ENCODE results near the gene FHL1. TPM values are rescaled to one million over a fixed set of nuclear protein-coding genes. Genes with fewer than 3 reads are reported as not detected.

FHL1 gene
- total and polyA plus RNA-seq, 2 of the 4 experiments (the other 2 are of a cell fraction), result 69.4 to 72.9 TPM

DNA sequence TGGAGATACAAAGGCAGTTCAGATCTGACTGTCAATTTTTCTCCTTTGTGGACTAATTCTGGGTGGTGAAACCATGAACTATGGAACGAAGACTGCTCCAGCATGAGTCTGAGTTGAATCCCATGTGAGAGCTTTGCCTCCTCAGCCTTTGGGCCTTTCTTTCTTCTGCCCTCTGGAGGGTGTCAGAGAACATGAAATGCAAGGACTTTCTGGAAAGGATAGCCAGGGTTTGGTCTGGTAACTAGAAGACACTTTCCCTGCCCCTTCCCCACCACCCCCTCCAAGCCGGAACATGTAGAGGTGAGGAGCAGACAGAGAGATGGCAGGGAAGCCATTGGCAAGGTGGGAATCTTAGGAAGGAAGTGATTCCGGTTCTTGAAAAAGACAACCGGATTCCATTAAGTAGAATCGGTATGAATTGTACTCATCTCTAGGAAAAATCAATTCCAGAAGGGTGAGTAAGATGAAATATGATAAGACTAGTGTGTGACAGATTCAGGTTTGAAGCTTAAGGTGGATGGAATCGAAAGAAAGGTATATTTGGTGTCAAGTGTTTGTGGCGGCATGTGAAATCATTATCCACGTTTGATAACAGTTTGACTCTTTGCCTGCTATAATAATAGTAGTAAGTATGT is 19.0 kb downstream of the FHL1 start:
- peak overlapping the region; percentile 53; the same call in 1 of the 2 replicates for H2BK20ac ChIP-seq (ENCODE audit: low read depth, low read length)
- ChIA-PET POLR2A (ENCODE audit: unreplicated experiment) (no interaction called here), CTCF (interaction anchor here (0.9 to 1.7 kb wide), 3 partner anchors 43 to 138 kb away, joined by 4 to 8 read pairs (median 5); no protein-coding TSS in a partner anchor)
- DNase-seq (peak; percentile 55), ATAC-seq (ENCODE audit: low read depth) (0 out of 2 replicates have a peak, but pooled peaks have one; percentile 9)
- H3K4ac ChIP-seq (ENCODE audit: low read depth, low read length), result peak overlapping the region; percentile 2; the same call in 1 of the 2 replicates
- dilution Hi-C loops (cut with HindIII; ENCODE audit: low sequenced_read_pairs, unreplicated experiment) (no loop called here), in situ Hi-C loops (cut with MboI; ENCODE audit: low sequenced_read_pairs) (no loop called here), intact Hi-C loops (cut with micrococcal nuclease) (loop anchor here (1.0 to 2.0 kb wide), 2 partner anchors 43 to 100 kb away; no protein-coding TSS in a partner anchor)
- H4K5ac ChIP-seq (ENCODE audit: low read depth, low read length), result no peak overlapping the region
- peaks cover 3 to 16% of the 10 kb centered on the region in 2 experiments; a peak in 2 of 4 replicates for H3K79me1 ChIP-seq (ENCODE audit: low read depth in 1 of 2, low read length in 2 of 2)
- H3K4me3 ChIP-seq (ENCODE audit: insufficient read depth, low read depth, low read length), result no peak overlapping the region
- no peak overlapping the region for H2AFZ ChIP-seq (replicated peaks; ENCODE audit: low read length, poor library complexity)
- H2BK5ac ChIP-seq (ENCODE audit: low read depth, low read length, poor library complexity, severe bottlenecking), result no peak overlapping the region
- no peak overlapping the region for H2AK9ac ChIP-seq (replicated peaks; ENCODE audit: low read depth, low read length, poor library complexity)
- no peak overlapping the region; the same call in 1 of the 2 replicates for H2AK5ac ChIP-seq (ENCODE audit: low read depth, low read length)
- no peak overlapping the region for H3K9ac ChIP-seq (ENCODE audit: low read depth, low read length)
- H3K4me1 ChIP-seq (ENCODE audit: control insufficient read depth, insufficient read depth, low read length), result peaks cover 21% of the 10 kb centered on the region
- H2BK15ac ChIP-seq (ENCODE audit: low read depth, low read length), result peak overlapping the region; percentile 86; the same call in 2 of the 3 replicates
- H3K9me1 ChIP-seq (ENCODE audit: insufficient read depth, low read length), result peaks cover 5% of the 10 kb centered on the region; the same call in 1 of the 2 replicates
- H3K4me2 ChIP-seq (ENCODE audit: low read depth, low read length), result no peak overlapping the region
- no peak overlapping the region for H3K14ac ChIP-seq (replicated peaks; ENCODE audit: low read depth, low read length)
- H3K9me3 ChIP-seq (ENCODE audit: control insufficient read depth, insufficient read depth, low read length), result no peaks in the 10 kb centered on the region
- 56% methylated on average over 3 of the region's 8 CpGs; no CpG with 5 or more reads in 1 of the 2 experiments for WGBS, 2 experiments (ENCODE audit: extremely low coverage in 2 of 2, insufficient read length in 1 of 2)
- H4K20me1 ChIP-seq (ENCODE audit: insufficient read depth, low read length), result peaks cover 5% of the 10 kb centered on the region
- H3K27ac ChIP-seq (ENCODE audit: insufficient read depth, low read length), result no peak overlapping the region
- no peaks in the 10 kb centered on the region for H3K27me3 ChIP-seq (ENCODE audit: control insufficient read depth, insufficient read depth, low read length)
- no peak overlapping the region for H4K91ac ChIP-seq (ENCODE audit: insufficient read depth, low read depth, low read length)
- no peak overlapping the region; a peak in 1 of 4 replicates for H4K8ac ChIP-seq (ENCODE audit: low read depth in 2 of 2, low read length in 2 of 2)
- TF ChIP-seq USF2 (IDR thresholded peaks at IDR 0.05; ENCODE audit: low read depth, low read length), result no peak
- peak; percentile 58 for TF ChIP-seq SMC3 (IDR thresholded peaks at IDR 0.05; ENCODE audit: low read depth, low read length)
- peak; percentile 57 for TF ChIP-seq CTCF (conservative IDR thresholded peaks at IDR 0.05; ENCODE audit: low read depth, low read length)
- no peak for TF ChIP-seq FOS (IDR thresholded peaks at IDR 0.05; ENCODE audit: low read depth, low read length)
- no peak for TF ChIP-seq CEBPB (IDR thresholded peaks at IDR 0.05; ENCODE audit: low read depth, low read length)
- no peak for TF ChIP-seq MAFK (IDR thresholded peaks at IDR 0.05; ENCODE audit: low read depth, low read length)
- TF ChIP-seq RFX5 (IDR thresholded peaks at IDR 0.05; ENCODE audit: low read depth, low read length), result no peak
- peak; percentile 67 for TF ChIP-seq RAD21 (IDR thresholded peaks at IDR 0.05; ENCODE audit: low read length)
- no peak for TF ChIP-seq MAZ (IDR thresholded peaks at IDR 0.05; ENCODE audit: borderline replicate concordance, low read depth, low read length)
- H2BK120ac ChIP-seq (ENCODE audit: low read depth, low read length), result peak overlapping the region; percentile 77
- no peak overlapping the region for H3K23ac ChIP-seq (ENCODE audit: low read depth, low read length)
- H3K18ac ChIP-seq (ENCODE audit: low read depth, low read length), result no peak overlapping the region
- no TSS peak for BruUV-seq (replicated peaks)
- H3K36me3 ChIP-seq (ENCODE audit: control insufficient read depth, insufficient read depth, low read length), result no peaks in the 10 kb centered on the region; the same call in 1 of the 2 replicates
- H3K56ac ChIP-seq (ENCODE audit: extremely low read depth, insufficient read depth, low read length), result no peak overlapping the region
